ENCODE data around the gene SLC40A1.

SLC40A1 gene

GRCh38 chr2:189540551-189540950 lies 40.0 kb downstream of the SLC40A1 start:
- no peak for DNase-seq

- DNase-seq: no peak
These were observed 42.2 kb downstream of the SLC40A1 start for GRCh38 chr2:189538402-189538801.

- DNase-seq: no peak
These were observed 43.8 kb downstream of the SLC40A1 start for GRCh38 chr2:189536830-189537229.

- no peak for DNase-seq
These were observed 45.4 kb downstream of the SLC40A1 start for GRCh38 chr2:189534854-189535832.

GRCh38 chr2:189533288-189534035 lies 47.1 kb downstream of the SLC40A1 start:
- DNase-seq: no peak

GRCh38 chr2:189530965-189531637 lies 49.5 kb downstream of the SLC40A1 start:
- no peak for DNase-seq

- DNase-seq: no peak
These were observed 52.0 kb downstream of the SLC40A1 start for GRCh38 chr2:189528617-189529016.

GRCh38 chr2:189527812-189528592 lies 52.6 kb downstream of the SLC40A1 start:
- DNase-seq: no peak

- peak; percentile 7 for DNase-seq
These were observed 53.4 kb downstream of the SLC40A1 start for GRCh38 chr2:189527041-189527750.

- no peak for DNase-seq
These were observed 54.3 kb downstream of the SLC40A1 start for GRCh38 chr2:189526241-189526640.

GRCh38 chr2:189524746-189525145 lies 55.8 kb downstream of the SLC40A1 start:
- no peak for DNase-seq

GRCh38 chr2:189522435-189523151 lies 58.0 kb downstream of the SLC40A1 start:
- DNase-seq: no peak

GRCh38 chr2:189521699-189522434 lies 58.7 kb downstream of the SLC40A1 start:
- DNase-seq: no peak

- no peak for DNase-seq
These were observed 60.8 kb downstream of the SLC40A1 start for GRCh38 chr2:189519631-189520387.

GRCh38 chr2:189517847-189518535 lies 62.6 kb downstream of the SLC40A1 start:
- no peak for DNase-seq

- DNase-seq: no peak
These were observed 64.0 kb downstream of the SLC40A1 start for GRCh38 chr2:189516546-189516945.

- no peak for DNase-seq
These were observed 65.3 kb downstream of the SLC40A1 start for GRCh38 chr2:189515264-189515663.

- no peak for DNase-seq
These were observed 66.5 kb downstream of the SLC40A1 start for GRCh38 chr2:189514104-189514503.
